Trophoblast cell (in vitro differentiated cells and primary cell): ENCODE data around the gene NCOA7.
"Not testable (repeated sequence)": the region's sequence is repeated elsewhere in the genome, so short reads cannot be mapped to it uniquely, and the experiment has no call there.

ENCODE experiments used
- DNase-seq, 2 donors: peaks; one replicate each; pipeline ENCODE4 v3.0.0-alpha.2; 2016
- H2AFZ ChIP-seq: 2 replicates; pipeline ENCODE4 v1.6.1; 2013; ENCODE audit warnings: low read length, moderate library complexity, mild to moderate bottlenecking; ENCODE audit not compliant: insufficient read depth, poor library complexity
- H2AK5ac ChIP-seq: 2 replicates; pipeline ENCODE4 v1.6.1; 2013; ENCODE audit warnings: mild to moderate bottlenecking, low read length
- H2BK120ac ChIP-seq: 2 replicates; pipeline ENCODE4 v1.6.1; 2013; ENCODE audit warnings: low read length, mild to moderate bottlenecking, moderate library complexity; ENCODE audit not compliant: insufficient read depth, poor library complexity
- H2BK12ac ChIP-seq: 2 replicates; pipeline ENCODE4 v1.6.1; 2013; ENCODE audit warnings: mild to moderate bottlenecking, low read length, moderate library complexity
- H2BK5ac ChIP-seq: 2 replicates; pipeline ENCODE4 v1.6.1; 2013; ENCODE audit warnings: low read length, low read depth, moderate library complexity, mild to moderate bottlenecking; ENCODE audit not compliant: poor library complexity
- H3K14ac ChIP-seq: 2 replicates; pipeline ENCODE4 v1.6.1; 2013; ENCODE audit warnings: mild to moderate bottlenecking, low read length
- H3K18ac ChIP-seq: 2 replicates; pipeline ENCODE4 v1.6.1; 2013; ENCODE audit warnings: mild to moderate bottlenecking, low read length
- H3K23ac ChIP-seq: 2 replicates; pipeline ENCODE4 v1.6.1; 2013; ENCODE audit warnings: low read length
- H3K27ac ChIP-seq: 2 replicates; pipeline ENCODE4 v1.5.1; 2013; ENCODE audit warnings: low read depth, mild to moderate bottlenecking, inconsistent platforms, low read length, moderate library complexity
- H3K27me3 ChIP-seq: 2 replicates; pipeline ENCODE4 v1.6.1; 2013; ENCODE audit warnings: inconsistent platforms, mild to moderate bottlenecking, low read length, moderate library complexity; ENCODE audit not compliant: insufficient read depth
- H3K36me3 ChIP-seq, 2 experiments: 1 replicate in 1 of 2; 2 replicates in 1 of 2; pipeline ENCODE4 v1.6.1; 2013; ENCODE audit warnings: low read length in 2 of 2, mild to moderate bottlenecking in 2 of 2, moderate library complexity in 1 of 2; ENCODE audit not compliant: insufficient read depth in 2 of 2, control insufficient read depth in 1 of 2
- H3K4ac ChIP-seq: 2 replicates; pipeline ENCODE4 v1.6.1; 2013; ENCODE audit warnings: low read depth, mild to moderate bottlenecking, low read length, moderate library complexity
- H3K4me1 ChIP-seq, 2 experiments: 1 replicate in 1 of 2; 2 replicates in 1 of 2; pipeline ENCODE4 v1.6.1; 2013; ENCODE audit warnings: low read length in 2 of 2, mild to moderate bottlenecking in 2 of 2, moderate library complexity in 1 of 2; ENCODE audit not compliant: insufficient read depth in 2 of 2, control insufficient read depth in 1 of 2
- H3K4me2 ChIP-seq: 2 replicates; pipeline ENCODE4 v1.6.1; 2013; ENCODE audit warnings: inconsistent platforms, mild to moderate bottlenecking, low read length, moderate library complexity
- H3K4me3 ChIP-seq: 2 replicates; pipeline ENCODE4 v1.5.1; 2013; ENCODE audit warnings: mild to moderate bottlenecking, low read depth, low read length, inconsistent platforms
- H3K79me1 ChIP-seq: one replicate; pipeline ENCODE4 v1.6.1; 2013; ENCODE audit warnings: low read length
- H3K79me2 ChIP-seq: 2 replicates; pipeline ENCODE4 v1.6.1; 2013; ENCODE audit warnings: low read length, mild to moderate bottlenecking; ENCODE audit not compliant: control insufficient read depth, insufficient read depth, poor library complexity
- H3K9ac ChIP-seq: 2 replicates; pipeline ENCODE4 v1.6.1; 2013; ENCODE audit warnings: mild to moderate bottlenecking, low read length
- H3K9me3 ChIP-seq: 2 replicates; pipeline ENCODE4 v1.6.1; 2013; ENCODE audit warnings: low read depth, mild to moderate bottlenecking, control low read depth, inconsistent platforms, low read length; ENCODE audit not compliant: insufficient read depth
- H4K12ac ChIP-seq: 2 replicates; pipeline ENCODE4 v1.6.1; 2013; ENCODE audit warnings: low read depth, mild to moderate bottlenecking, low read length, moderate library complexity
- H4K8ac ChIP-seq: 2 replicates; pipeline ENCODE4 v1.6.1; 2013; ENCODE audit warnings: low read depth, mild to moderate bottlenecking, low read length, moderate library complexity
- H4K91ac ChIP-seq: one replicate; pipeline ENCODE4 v1.6.1; 2013; ENCODE audit warnings: low read depth, mild to moderate bottlenecking, low read length, moderate library complexity
- WGBS: extraction: QIAGEN DNeasy Blood & Tissue Kit; methylation state at CpG from one replicate; pipeline ENCODE4 v1.1.7; 2013; ENCODE audit warnings: missing lambda C conversion rate; ENCODE audit not compliant: insufficient read length, insufficient coverage; ENCODE audit errors: extremely low coverage; 5-methylcytosine and 5-hydroxymethylcytosine counted together

The NCOA7 gene

DNA sequence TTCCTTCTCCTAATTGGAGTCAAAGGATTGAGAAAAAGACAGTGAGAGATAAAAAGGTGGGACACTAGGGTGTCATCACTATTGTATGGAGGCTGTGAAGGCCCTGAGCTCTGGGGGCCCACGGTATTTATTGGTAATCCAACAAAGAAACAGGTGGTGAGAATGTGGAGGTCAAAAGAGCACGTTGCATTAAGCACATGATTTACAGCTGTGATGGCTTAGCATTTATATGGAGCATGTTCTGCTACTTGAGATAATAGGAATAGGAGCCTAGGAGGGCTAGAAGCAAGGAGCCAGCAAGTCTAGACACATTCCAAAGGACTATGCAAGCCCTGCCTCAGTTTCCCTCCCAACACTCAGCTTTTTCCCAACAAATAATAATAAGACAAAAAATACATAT is 121.7 kb downstream of the NCOA7 start:
- not testable (repeated sequence) for H4K91ac ChIP-seq, H3K23ac ChIP-seq, H3K4me3 ChIP-seq, H3K79me1 ChIP-seq, H2AFZ ChIP-seq, H4K12ac ChIP-seq, H3K4ac ChIP-seq, H3K9me3 ChIP-seq, H3K4me2 ChIP-seq, H3K36me3 ChIP-seq, H3K14ac ChIP-seq, H3K9ac ChIP-seq, H2BK12ac ChIP-seq, H3K27me3 ChIP-seq, H2BK5ac ChIP-seq, DNase-seq, H3K18ac ChIP-seq, H3K4me1 ChIP-seq, H2AK5ac ChIP-seq, H3K27ac ChIP-seq, H3K79me2 ChIP-seq, H4K8ac ChIP-seq
- WGBS = no CpG with 5 or more reads among the region's 2 CpGs
- peak overlapping the region; percentile 19 for H2BK120ac ChIP-seq

DNA sequence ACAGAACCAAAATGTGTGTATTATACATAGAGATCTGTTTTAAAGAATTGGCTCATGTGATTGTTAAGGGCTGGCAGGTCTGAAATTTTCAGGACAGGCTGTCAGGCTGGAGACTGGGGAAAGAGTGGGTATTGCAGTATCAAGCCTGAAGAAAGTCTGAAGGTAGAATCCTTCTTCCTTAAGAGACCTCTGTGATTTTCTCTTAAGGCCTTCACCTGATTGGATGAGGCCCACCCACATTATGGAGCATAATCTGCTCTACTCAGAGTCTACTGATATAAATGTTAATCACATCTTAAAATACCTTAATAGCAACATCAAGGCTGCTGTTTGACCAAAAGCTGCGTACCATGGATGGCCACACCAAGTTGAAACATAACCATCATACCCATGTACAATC is 122.4 kb downstream of the NCOA7 start:
- Histone ChIP-seq H2AK5ac (no peak overlapping the region), H3K9ac (no peak overlapping the region), H4K8ac (no peak overlapping the region), H3K4me1 (peaks cover 2 to 3% of the 10 kb centered on the region in 2 experiments), H2BK5ac (peak overlapping the region; percentile 21), H3K18ac (no peak overlapping the region), H3K36me3 (peaks cover 2 to 5% of the 10 kb centered on the region in 2 experiments), H3K14ac (no peak overlapping the region), H2AFZ (no peak overlapping the region), H3K4me2 (no peak overlapping the region), H3K9me3 (no peaks in the 10 kb centered on the region), H3K27ac (no peak overlapping the region), H2BK12ac (no peak overlapping the region), H4K12ac (no peak overlapping the region), H4K91ac (no peak overlapping the region), H3K4ac (no peak overlapping the region), H3K79me2 (no peaks in the 10 kb centered on the region), H3K27me3 (no peaks in the 10 kb centered on the region), H3K23ac (no peak overlapping the region), H3K4me3 (no peak overlapping the region), H3K79me1 (peaks cover 8% of the 10 kb centered on the region), H2BK120ac (peak overlapping the region; percentile 20)
- DNase-seq = no peak
- whole genome bisulfite sequencing = no CpG with 5 or more reads among the region's 1 CpG

DNA sequence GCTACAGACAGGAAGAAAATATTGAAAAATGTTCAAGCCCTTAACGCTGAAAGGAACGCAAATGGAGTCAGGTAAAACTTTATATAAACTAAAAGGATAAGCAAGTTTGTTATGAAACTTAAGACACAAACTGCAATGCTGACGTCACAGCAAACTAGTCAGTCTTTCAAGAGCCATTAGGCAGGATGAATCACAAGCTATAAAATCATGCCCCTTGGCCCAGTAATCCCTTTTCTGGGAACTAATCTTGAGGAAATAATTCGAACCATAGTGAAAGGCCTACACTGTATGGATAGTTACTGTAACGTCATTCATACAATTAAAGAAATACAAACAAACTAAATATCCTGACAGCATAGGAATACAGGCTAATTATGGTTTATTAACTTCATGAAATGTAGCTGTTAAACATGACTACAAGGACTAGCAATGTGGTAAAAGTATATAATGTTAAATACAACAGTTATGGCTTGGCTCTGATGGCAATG is 123.1 kb downstream of the NCOA7 start:
- Histone ChIP-seq H3K23ac (no peak overlapping the region), H3K4me3 (no peak overlapping the region), H2AFZ (no peak overlapping the region), H3K4me1 (peaks cover 2 to 7% of the 10 kb centered on the region in 2 experiments), H3K27me3 (no peaks in the 10 kb centered on the region), H3K4me2 (no peak overlapping the region), H2BK12ac (no peak overlapping the region), H3K79me1 (peaks cover 8% of the 10 kb centered on the region), H3K27ac (no peak overlapping the region), H3K36me3 (peaks cover 2 to 5% of the 10 kb centered on the region in 2 experiments), H3K4ac (no peak overlapping the region), H4K12ac (no peak overlapping the region), H2AK5ac (no peak overlapping the region), H3K79me2 (no peaks in the 10 kb centered on the region), H4K8ac (no peak overlapping the region), H3K14ac (no peak overlapping the region), H2BK120ac (no peak overlapping the region), H3K18ac (no peak overlapping the region), H2BK5ac (no peak overlapping the region), H3K9ac (no peak overlapping the region), H4K91ac (no peak overlapping the region), H3K9me3 (no peaks in the 10 kb centered on the region)
- WGBS = no CpG with 5 or more reads among the region's 5 CpGs
- DNase-seq = peak in 1 of 2 donors; percentile 20

DNA sequence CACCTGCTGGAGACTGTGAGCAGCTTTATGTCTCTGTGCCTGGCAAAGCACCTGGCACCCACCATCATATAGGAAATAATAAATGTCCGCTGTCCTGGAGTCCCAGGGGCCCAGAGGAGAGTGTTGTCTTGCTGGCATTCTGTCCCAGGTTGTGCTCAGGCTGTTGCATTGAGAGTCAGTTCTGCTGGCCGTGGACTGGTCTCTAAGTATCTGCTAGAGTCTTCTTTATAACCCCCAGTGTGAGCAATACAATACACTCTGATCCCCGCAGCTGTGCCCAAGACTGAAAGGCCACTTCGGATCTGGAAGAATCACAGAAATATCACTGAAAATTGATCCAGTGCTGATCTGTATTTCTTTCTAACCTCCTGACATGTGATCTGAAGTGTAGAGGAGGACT is 127.5 kb downstream of the NCOA7 start:
- Histone ChIP-seq H3K9me3 (no peaks in the 10 kb centered on the region), H2AK5ac (no peak overlapping the region), H3K14ac (no peak overlapping the region), H3K4me3 (no peak overlapping the region), H4K8ac (no peak overlapping the region), H3K79me1 (peaks cover 7% of the 10 kb centered on the region), H2BK5ac (no peak overlapping the region), H3K23ac (no peak overlapping the region), H2BK12ac (peak overlapping the region; percentile 84), H3K4me1 (peaks cover 4 to 11% of the 10 kb centered on the region in 2 experiments), H3K18ac (peak overlapping the region; percentile 56), H2AFZ (no peak overlapping the region), H3K4ac (no peak overlapping the region), H3K36me3 (peaks cover 7 to 9% of the 10 kb centered on the region in 2 experiments), H3K27ac (no peak overlapping the region), H3K27me3 (no peaks in the 10 kb centered on the region), H3K79me2 (no peaks in the 10 kb centered on the region), H4K91ac (peak overlapping the region; percentile 61), H4K12ac (no peak overlapping the region), H3K4me2 (no peak overlapping the region), H3K9ac (no peak overlapping the region), H2BK120ac (peak overlapping the region; percentile 58)
- DNase-seq = no peak
- no CpG with 5 or more reads among the region's 4 CpGs for WGBS
